Activated CD4-positive, alpha-beta memory T cell treated with anti-CD3 and anti-CD28 coated beads, Interleukin-2, amount 10 ng/mL, durations not matched to agents 7 days and 5 days (primary cell): Measurements from ENCODE around the gene RXFP1. TPM values are rescaled to one million over a fixed set of nuclear protein-coding genes. Genes with fewer than 3 reads are reported as not detected.
A peak's percentile ranks its signal among the peaks of the same experiment; 100 is the strongest.

Experiments
- CTCF ChIA-PET: fragments of 350-600 bp; sonication (Branson Sonifier 250); formaldehyde crosslinking; loops from one replicate; lab custom pipeline; 2021; ENCODE audit warnings: antibody characterized with exemption, inconsistent platforms; lab: Charles Lee
- POLR2A ChIA-PET: fragments of 350-600 bp; sonication (Branson Sonifier 250); formaldehyde crosslinking; loops from one replicate; lab custom pipeline; 2021; ENCODE audit warnings: antibody characterized with exemption; lab: Charles Lee
- DNase-seq: peaks from one replicate; pipeline ENCODE4 v3.0.0-alpha.2; 2020
- H3K27ac Mint-ChIP-seq: one replicate; pipeline ENCODE4 v1.8.0; 2021; ENCODE audit warnings: mild to moderate bottlenecking, mixed read lengths
- H3K27me3 Mint-ChIP-seq: one replicate; pipeline ENCODE4 v1.8.0; 2021; ENCODE audit warnings: mixed read lengths
- H3K36me3 Mint-ChIP-seq: one replicate; pipeline ENCODE4 v1.8.0; 2021; ENCODE audit warnings: low read depth, mixed read lengths
- H3K4me1 Mint-ChIP-seq: one replicate; pipeline ENCODE4 v1.8.0; 2021; ENCODE audit warnings: mixed read lengths
- H3K4me3 Mint-ChIP-seq: one replicate; pipeline ENCODE4 v1.8.0; 2021; ENCODE audit warnings: mild to moderate bottlenecking, mixed read lengths
- H3K9me3 Mint-ChIP-seq: one replicate; pipeline ENCODE4 v1.8.0; 2021; ENCODE audit warnings: mixed read lengths
- total RNA-seq, 2 experiments: library from RNA; stranded (reverse); gene quantifications; one replicate each; pipeline ENCODE4 v1.2.3, GENCODE V29; 2021

RXFP1 gene
- not detected for total RNA-seq

DNA sequence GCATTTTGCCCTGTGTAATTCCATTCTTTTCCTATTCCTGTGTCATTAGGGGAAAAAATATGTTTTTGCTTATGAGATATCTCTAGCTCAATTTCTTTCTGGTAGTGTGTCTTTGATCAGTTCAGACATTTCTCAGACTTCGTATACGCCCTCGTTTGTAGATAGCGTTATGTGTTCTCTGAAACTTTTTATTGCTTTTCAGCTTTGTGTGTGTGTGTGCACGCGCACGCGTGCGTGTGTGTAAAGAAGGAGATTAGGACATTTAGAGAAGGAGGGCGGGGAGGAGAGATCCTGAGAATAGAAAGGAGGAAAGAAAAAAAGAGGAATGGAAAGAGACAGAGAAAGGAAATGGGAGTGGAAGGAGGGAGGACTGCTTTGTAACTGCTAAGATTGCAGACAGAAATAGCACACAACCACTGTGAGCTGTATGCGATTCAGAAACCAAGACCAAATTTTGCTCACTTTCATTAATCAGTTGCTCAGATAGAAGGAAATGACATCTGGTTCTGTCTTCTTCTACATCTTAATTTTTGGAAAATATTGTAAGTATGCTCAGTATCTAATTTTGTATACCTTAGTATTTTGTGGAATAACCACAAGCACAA, at the start of gene RXFP1:
Gene RXFP1, plus strand, starts transcription at position 399 of the 605 bp plus-strand sequence. Its CDS starts 95 bp downstream, at position 494.
- Mint-ChIP-seq H3K27ac (no peak within 1 kb of the TSS), H3K4me1 (no peaks in the 10 kb centered on the region), H3K36me3 (no peaks in the 10 kb centered on the region), H3K27me3 (peaks cover 3% of the 10 kb centered on the region), H3K9me3 (no peaks in the 10 kb centered on the region), H3K4me3 (no peak within 1 kb of the TSS)
- ChIA-PET CTCF (no interaction called here), POLR2A (no interaction called here)
- DNase-seq, result no peak

DNA sequence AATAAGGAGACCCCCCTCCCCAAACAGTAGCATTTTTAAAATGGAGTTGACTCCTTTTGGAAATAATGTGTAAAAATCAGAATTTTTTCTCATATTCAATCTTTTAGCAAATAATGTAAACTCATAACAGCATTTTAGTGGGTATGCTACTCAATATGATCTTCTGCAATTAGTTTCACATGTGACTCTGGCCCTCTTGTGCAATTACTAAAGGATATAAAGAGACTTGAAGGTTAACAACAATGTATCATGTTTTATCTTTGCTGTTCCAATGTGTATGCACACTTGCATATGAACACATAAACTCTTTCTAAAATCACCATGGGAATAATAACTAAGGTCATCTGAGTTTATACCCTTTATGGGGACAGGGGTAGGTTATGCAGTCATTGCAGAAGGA, 39.9 kb upstream of the RXFP1 start:
- Mint-ChIP-seq H3K36me3 (no peaks in the 10 kb centered on the region), H3K4me1 (no peaks in the 10 kb centered on the region), H3K27me3 (no peaks in the 10 kb centered on the region), H3K9me3 (no peaks in the 10 kb centered on the region), H3K27ac (no peak overlapping the region), H3K4me3 (no peak overlapping the region)
- CTCF ChIA-PET, result no interaction called here
- DNase-seq, result no peak
- POLR2A ChIA-PET, result no interaction called here

DNA sequence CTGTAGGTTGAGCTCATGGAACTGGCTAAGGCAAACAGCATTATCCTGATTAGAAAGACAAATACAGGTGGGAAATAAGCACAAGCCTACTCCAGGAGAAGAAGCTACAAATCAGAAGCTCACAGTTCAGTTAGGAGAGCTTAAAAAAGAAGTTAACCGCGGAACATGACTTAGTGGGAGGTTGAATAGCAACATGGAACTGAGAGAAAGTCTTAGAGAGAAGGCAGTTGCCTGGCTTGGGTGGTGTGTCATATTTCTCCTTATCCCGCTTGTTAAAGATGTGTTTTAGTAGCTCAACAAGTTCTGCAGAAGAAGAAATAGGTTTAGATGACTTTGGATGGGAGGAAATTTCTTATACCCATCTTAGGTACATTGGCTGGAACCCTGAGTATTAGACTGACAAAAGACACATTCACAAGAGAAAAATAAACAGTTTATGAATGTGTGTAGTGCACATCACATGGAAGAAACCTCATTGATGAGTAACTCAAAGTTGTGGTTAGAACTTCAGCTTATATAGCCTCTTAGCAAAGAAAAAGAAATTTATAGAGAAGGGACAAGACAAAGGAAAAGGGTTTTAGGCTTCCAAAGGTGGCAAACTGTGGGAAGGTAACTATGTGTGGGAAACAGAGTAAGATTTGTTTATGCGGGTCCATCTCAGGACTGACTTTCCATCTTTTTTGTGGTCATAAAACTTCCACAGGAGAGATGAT, 37.4 kb upstream of the RXFP1 start:
- H3K4me3 Mint-ChIP-seq, result no peak overlapping the region
- H3K27ac Mint-ChIP-seq, result no peak overlapping the region
- CTCF ChIA-PET, result no interaction called here
- peaks cover 6% of the 10 kb centered on the region for H3K9me3 Mint-ChIP-seq
- no peak for DNase-seq
- no peaks in the 10 kb centered on the region for H3K27me3 Mint-ChIP-seq
- H3K36me3 Mint-ChIP-seq, result no peaks in the 10 kb centered on the region
- no peaks in the 10 kb centered on the region for H3K4me1 Mint-ChIP-seq
- POLR2A ChIA-PET, result no interaction called here

DNA sequence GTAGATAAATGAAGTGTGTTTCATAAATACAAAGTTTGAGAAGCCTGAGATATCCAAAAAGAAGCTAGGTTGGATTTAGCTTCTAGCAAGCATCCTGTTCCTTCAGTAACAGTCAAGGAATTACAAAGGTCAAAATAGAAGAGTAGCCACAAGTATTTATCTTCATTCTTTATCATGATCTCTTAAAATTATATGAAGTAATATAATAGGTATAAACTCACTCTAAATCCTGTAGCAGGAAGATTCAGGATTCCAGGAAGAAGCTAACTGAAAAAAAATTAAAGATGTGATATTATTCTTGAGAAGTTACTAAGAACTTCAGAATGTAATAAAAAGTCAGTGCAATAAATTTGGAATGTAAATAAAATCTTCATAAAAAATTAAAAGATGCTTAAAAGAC, 31.1 kb upstream of the RXFP1 start:
- H3K36me3 Mint-ChIP-seq, result no peaks in the 10 kb centered on the region
- H3K9me3 Mint-ChIP-seq, result peaks cover 6% of the 10 kb centered on the region
- ChIA-PET CTCF (no interaction called here), POLR2A (no interaction called here)
- H3K4me3 Mint-ChIP-seq, result no peak overlapping the region
- no peak overlapping the region for H3K27ac Mint-ChIP-seq
- peaks cover 2% of the 10 kb centered on the region for H3K27me3 Mint-ChIP-seq
- H3K4me1 Mint-ChIP-seq, result no peaks in the 10 kb centered on the region
- DNase-seq, result no peak

DNA sequence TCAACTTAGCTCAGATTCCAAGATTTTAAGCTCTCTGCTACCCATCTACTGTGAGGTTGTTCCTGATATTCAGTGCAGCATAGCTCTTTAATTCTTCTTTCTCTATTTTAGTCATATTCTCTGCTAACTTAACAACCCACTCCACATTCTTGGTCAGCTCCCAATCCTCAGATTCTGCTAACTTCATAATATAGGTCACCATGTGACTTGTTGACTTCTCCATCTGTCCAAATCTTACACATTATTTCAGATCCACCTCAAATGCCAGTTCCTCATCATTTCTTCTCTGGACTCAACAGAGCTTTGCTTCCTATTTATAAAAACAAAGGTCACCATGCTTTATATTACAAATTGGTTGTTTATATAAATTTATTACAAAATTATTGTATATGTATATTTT, 29.3 kb upstream of the RXFP1 start:
- ChIA-PET POLR2A (no interaction called here), CTCF (no interaction called here)
- peaks cover 2% of the 10 kb centered on the region for H3K27me3 Mint-ChIP-seq
- H3K9me3 Mint-ChIP-seq, result peaks cover 6% of the 10 kb centered on the region
- DNase-seq, result no peak
- H3K4me1 Mint-ChIP-seq, result no peaks in the 10 kb centered on the region
- no peak overlapping the region for H3K27ac Mint-ChIP-seq
- H3K36me3 Mint-ChIP-seq, result no peaks in the 10 kb centered on the region
- no peak overlapping the region for H3K4me3 Mint-ChIP-seq

DNA sequence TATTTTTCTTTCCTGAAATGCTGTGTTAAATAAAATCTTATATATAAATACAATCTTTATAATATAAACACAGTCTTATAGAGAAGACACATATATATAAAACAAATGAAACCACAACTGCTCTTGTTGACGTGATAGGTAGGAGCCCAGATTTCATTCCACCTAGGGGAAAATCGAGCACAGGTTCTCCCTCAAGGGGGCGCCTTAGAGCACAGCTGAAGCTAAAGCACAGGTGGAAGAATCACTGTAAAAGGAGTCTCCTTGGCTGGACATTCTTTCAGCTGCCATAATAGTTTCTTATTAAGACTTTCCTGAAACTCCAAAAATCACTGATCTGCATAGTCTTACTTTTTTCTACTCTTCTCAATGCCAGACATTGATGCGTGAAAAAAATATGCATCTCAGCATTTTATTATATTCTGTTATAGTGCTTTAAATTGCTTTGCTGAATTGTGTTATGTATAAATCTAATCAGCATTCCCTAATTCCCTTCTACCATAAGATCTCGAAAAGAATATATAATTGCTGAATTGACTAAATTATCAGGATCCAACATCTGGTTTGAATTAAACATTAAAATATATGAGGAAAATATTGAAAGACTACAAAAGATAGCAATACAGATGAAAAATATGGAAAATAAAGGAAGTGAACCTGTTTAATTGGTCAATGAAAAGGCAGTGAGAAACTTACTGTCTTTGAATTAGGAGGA, 25.5 kb upstream of the RXFP1 start:
- Mint-ChIP-seq H3K9me3 (no peaks in the 10 kb centered on the region), H3K27ac (no peak overlapping the region), H3K27me3 (peaks cover 2% of the 10 kb centered on the region), H3K4me1 (no peaks in the 10 kb centered on the region), H3K4me3 (no peak overlapping the region), H3K36me3 (no peaks in the 10 kb centered on the region)
- ChIA-PET POLR2A (no interaction called here), CTCF (interaction anchor here (0.6 kb wide), 1 partner anchor 706 kb away, joined by 3 read pairs; no protein-coding TSS in a partner anchor)
- peak; percentile 40 for DNase-seq

DNA sequence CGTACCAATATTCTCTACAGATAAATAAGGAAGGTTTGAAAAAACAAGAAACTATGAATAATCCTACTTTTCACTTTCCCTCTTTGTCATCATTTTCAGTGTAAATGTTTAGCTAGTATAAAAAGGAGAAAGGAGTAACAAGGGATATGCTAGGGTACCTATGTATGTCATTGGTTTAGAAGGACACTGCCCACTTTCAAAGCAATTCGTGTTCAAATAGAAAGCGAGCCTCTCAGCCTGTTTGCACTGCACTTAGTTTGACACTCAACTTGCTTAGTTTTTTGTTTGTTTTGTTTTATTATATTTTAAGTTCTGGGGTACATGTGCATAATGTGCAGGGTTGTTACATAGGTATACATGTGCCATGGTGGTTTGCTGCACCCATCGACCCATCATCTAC, 21.6 kb upstream of the RXFP1 start:
- Mint-ChIP-seq H3K27me3 (no peaks in the 10 kb centered on the region), H3K27ac (no peak overlapping the region), H3K4me1 (no peaks in the 10 kb centered on the region), H3K4me3 (no peak overlapping the region), H3K9me3 (peaks cover 3% of the 10 kb centered on the region), H3K36me3 (no peaks in the 10 kb centered on the region)
- CTCF ChIA-PET, result no interaction called here
- POLR2A ChIA-PET, result no interaction called here
- DNase-seq, result no peak

DNA sequence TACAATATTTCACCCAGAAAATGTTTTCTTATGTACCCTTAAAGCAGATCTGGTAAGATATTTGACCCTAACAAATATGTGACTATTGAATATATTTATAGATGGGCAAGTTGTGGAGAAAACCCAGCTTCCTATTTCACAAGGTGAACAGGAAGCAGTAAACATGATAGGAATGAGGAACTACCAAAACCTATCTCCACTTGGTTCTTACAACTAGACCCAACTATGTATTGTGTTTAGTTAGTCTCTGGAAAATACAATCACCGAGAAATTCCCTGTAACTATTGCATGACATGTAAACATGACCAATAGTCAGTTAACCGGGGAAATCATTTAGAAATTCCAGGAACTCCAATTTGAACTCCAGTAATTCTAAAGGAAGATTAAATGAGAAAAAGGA, 8.4 kb upstream of the RXFP1 start:
- H3K27ac Mint-ChIP-seq, result no peak overlapping the region

DNA sequence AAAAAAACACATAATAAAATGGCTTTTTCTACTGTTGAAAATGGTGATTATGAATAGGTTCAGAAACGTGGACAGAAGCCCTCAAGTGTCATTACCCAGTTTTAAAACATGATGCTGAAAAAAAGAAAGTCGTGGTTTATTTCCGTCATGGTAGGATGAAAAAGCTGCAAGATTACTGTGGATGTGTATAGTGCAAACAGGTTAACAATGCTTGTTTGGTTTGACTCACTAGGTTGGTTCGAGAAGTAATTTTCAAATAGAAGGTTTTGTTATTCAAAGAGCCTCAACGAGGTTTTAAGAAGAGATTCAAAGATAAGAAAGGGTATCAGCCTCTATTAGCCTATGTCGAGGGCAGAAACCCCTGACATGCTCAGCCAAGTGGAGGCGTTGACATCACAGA, 2.5 kb upstream of the RXFP1 start:
- H3K27ac Mint-ChIP-seq, result no peak overlapping the region

More for the DNA sequence above, 8.4 kb upstream of the RXFP1 start:
- Mint-ChIP-seq H3K27me3 (peaks cover 7% of the 10 kb centered on the region), H3K4me1 (no peaks in the 10 kb centered on the region), H3K9me3 (no peaks in the 10 kb centered on the region), H3K36me3 (no peaks in the 10 kb centered on the region), H3K4me3 (no peak overlapping the region)
- POLR2A ChIA-PET, result no interaction called here
- CTCF ChIA-PET, result no interaction called here
- no peak for DNase-seq

DNA sequence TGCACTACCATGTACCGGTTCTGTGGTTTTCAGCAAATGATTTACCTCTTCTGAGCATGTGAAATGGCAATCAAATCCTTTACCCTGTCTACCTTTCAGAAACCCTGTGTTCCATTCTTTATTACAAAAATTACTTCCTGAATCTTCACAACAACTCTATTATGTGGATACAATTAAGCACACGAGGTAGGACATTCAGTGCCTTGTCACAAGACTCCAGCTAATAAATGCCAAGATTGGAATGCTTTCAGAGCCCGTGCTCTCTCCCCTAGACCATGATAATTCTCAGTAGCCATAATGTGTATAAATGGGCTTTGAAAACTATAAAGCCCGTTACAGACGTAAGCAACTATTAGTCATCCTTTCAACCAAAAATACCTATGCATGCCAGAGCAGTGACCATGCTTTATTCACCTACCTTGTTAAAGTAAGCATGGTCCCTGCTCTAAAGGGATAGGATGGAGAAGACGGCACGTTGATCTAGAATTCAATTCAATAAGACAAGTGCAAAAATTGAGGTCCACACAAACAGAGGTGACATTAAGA, 2.4 kb downstream of the RXFP1 start:
- CTCF ChIA-PET, result no interaction called here

More for the DNA sequence above, 2.5 kb upstream of the RXFP1 start:
- Mint-ChIP-seq H3K4me3 (no peak overlapping the region), H3K27me3 (peaks cover 6% of the 10 kb centered on the region), H3K4me1 (no peaks in the 10 kb centered on the region), H3K36me3 (no peaks in the 10 kb centered on the region), H3K9me3 (no peaks in the 10 kb centered on the region)
- no peak for DNase-seq
- CTCF ChIA-PET, result no interaction called here
- POLR2A ChIA-PET, result no interaction called here

DNA sequence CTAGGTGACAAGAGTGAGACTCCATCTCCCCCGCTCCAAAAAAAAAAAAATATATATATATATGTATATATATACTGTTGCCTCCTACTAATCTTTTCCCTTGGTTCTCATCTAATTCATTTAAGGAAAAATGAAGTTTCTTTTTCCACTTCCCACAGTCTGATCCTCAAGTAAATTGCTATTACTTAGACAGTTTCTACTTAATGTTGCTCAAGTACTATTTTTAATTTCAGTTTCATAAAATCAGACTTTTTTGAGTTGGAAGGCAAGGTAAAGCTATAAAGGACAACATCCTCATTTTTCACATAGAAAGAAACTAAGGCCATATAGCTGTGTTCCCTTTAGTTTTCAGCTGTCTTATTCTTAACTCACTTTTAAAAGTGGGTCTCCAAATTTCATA, 5.8 kb downstream of the RXFP1 start:
- Mint-ChIP-seq H3K36me3 (no peaks in the 10 kb centered on the region), H3K27me3 (peaks cover 14% of the 10 kb centered on the region), H3K27ac (no peak overlapping the region), H3K4me3 (no peak overlapping the region), H3K9me3 (no peaks in the 10 kb centered on the region), H3K4me1 (no peaks in the 10 kb centered on the region)
- DNase-seq, result no peak
- POLR2A ChIA-PET, result no interaction called here
- CTCF ChIA-PET, result no interaction called here

More for the DNA sequence above, 2.4 kb downstream of the RXFP1 start:
- H3K27ac Mint-ChIP-seq, result no peak overlapping the region
- H3K9me3 Mint-ChIP-seq, result no peaks in the 10 kb centered on the region
- no peak overlapping the region for H3K4me3 Mint-ChIP-seq
- H3K36me3 Mint-ChIP-seq, result no peaks in the 10 kb centered on the region
- H3K27me3 Mint-ChIP-seq, result peaks cover 5% of the 10 kb centered on the region
- no peak for DNase-seq
- POLR2A ChIA-PET, result no interaction called here
- no peaks in the 10 kb centered on the region for H3K4me1 Mint-ChIP-seq

DNA sequence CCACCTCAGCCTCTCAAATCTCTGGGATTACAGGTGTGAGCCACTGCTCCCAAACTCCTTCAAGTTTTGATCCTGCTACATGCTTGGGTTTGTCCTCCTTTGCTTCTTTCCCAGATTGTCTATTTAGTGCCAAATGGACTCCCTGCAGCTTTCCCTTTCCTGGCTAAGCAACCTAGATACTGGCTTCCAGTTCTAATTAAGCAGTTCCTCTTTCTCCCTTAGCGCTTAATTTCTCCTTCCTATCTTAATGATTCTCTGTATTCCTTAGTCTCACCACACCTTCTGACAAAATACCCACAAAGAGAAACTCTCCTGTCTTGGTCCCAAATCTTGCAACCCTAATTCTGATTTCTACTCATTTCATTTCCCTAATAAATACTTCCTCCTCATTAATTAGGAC, 7.8 kb downstream of the RXFP1 start:
- no peaks in the 10 kb centered on the region for H3K36me3 Mint-ChIP-seq
- no peak overlapping the region for H3K27ac Mint-ChIP-seq

DNA sequence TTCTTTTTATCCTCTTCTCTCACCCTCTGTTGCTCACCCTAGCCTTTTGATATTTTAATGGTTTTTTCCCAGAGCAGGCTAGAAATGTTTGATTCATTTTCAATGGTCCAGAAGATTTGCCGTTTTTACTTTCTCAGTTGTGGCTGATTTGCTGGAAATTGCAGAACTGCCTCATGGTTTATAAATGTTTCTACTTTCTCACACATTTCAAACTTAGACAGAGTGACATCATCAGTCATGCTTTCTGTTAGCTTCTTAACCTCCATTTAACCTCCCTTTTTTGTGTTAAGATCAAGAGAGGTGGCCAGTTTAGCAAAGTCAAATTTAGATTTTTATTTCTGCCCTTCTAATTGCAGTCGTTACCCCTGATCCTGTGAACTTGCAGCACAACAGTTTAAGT, 8.7 kb downstream of the RXFP1 start:
- Mint-ChIP-seq H3K9me3 (peaks cover 3% of the 10 kb centered on the region), H3K36me3 (peaks cover 3% of the 10 kb centered on the region), H3K27ac (no peak overlapping the region), H3K4me1 (peaks cover 4% of the 10 kb centered on the region), H3K4me3 (no peak overlapping the region), H3K27me3 (peaks cover 18% of the 10 kb centered on the region)
- ChIA-PET CTCF (no interaction called here), POLR2A (no interaction called here)
- no peak for DNase-seq

More for the DNA sequence above, 7.8 kb downstream of the RXFP1 start:
- Mint-ChIP-seq H3K27me3 (peaks cover 18% of the 10 kb centered on the region), H3K4me3 (no peak overlapping the region), H3K4me1 (no peaks in the 10 kb centered on the region), H3K9me3 (no peaks in the 10 kb centered on the region)
- DNase-seq, result no peak
- CTCF ChIA-PET, result no interaction called here
- POLR2A ChIA-PET, result no interaction called here
